GM23338 (cell line): ENCODE measurements around the gene AZIN2.

ENCODE experiments used
- TF ChIP-seq, protein P1 (sequence below), 2 experiments: fragments of 200-600 bp in 1 of 2; sonication (generic) in 1 of 2; conservative IDR thresholded peaks; 2 replicates each; pipeline versions ENCODE4 v1.5.1 to v1.6.1; 2016 to 2017; ENCODE audit warnings: antibody characterized with exemption in 2 of 2, low read depth in 2 of 2, mild to moderate bottlenecking in 2 of 2, moderate library complexity in 1 of 2
- TF ChIP-seq, protein P2 (sequence below): IDR thresholded peaks from one replicate; pipeline ENCODE4 v1.6.1; 2018; ENCODE audit warnings: antibody characterized with exemption; ENCODE audit not compliant: unreplicated experiment

DNA sequence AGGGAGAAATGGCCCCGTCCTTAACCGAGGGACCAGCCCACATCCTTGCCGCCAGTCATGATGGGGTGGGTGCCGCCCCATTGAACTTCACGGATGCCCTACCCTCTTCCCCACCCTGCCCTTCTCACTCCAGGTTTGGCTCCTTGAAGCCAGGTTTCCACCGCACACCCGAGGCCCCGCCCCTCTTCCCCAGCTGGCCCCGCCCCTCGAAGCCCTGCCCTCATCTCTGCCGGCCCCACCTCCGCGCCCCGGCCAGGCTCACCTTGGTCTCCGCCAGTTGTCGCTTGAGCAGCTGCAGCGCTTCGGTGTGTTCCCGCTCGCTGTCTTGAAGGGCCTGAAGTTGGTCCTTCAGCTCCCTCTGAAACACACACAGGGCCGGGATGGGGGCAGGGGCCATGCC, 84.3 kb downstream of the AZIN2 start:
- TF ChIP-seq, protein P1, sequence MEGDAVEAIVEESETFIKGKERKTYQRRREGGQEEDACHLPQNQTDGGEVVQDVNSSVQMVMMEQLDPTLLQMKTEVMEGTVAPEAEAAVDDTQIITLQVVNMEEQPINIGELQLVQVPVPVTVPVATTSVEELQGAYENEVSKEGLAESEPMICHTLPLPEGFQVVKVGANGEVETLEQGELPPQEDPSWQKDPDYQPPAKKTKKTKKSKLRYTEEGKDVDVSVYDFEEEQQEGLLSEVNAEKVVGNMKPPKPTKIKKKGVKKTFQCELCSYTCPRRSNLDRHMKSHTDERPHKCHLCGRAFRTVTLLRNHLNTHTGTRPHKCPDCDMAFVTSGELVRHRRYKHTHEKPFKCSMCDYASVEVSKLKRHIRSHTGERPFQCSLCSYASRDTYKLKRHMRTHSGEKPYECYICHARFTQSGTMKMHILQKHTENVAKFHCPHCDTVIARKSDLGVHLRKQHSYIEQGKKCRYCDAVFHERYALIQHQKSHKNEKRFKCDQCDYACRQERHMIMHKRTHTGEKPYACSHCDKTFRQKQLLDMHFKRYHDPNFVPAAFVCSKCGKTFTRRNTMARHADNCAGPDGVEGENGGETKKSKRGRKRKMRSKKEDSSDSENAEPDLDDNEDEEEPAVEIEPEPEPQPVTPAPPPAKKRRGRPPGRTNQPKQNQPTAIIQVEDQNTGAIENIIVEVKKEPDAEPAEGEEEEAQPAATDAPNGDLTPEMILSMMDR (conservative IDR thresholded peaks at IDR 0.05; ENCODE audit: low read depth in 2 of 2): no peak
- TF ChIP-seq, protein P2, sequence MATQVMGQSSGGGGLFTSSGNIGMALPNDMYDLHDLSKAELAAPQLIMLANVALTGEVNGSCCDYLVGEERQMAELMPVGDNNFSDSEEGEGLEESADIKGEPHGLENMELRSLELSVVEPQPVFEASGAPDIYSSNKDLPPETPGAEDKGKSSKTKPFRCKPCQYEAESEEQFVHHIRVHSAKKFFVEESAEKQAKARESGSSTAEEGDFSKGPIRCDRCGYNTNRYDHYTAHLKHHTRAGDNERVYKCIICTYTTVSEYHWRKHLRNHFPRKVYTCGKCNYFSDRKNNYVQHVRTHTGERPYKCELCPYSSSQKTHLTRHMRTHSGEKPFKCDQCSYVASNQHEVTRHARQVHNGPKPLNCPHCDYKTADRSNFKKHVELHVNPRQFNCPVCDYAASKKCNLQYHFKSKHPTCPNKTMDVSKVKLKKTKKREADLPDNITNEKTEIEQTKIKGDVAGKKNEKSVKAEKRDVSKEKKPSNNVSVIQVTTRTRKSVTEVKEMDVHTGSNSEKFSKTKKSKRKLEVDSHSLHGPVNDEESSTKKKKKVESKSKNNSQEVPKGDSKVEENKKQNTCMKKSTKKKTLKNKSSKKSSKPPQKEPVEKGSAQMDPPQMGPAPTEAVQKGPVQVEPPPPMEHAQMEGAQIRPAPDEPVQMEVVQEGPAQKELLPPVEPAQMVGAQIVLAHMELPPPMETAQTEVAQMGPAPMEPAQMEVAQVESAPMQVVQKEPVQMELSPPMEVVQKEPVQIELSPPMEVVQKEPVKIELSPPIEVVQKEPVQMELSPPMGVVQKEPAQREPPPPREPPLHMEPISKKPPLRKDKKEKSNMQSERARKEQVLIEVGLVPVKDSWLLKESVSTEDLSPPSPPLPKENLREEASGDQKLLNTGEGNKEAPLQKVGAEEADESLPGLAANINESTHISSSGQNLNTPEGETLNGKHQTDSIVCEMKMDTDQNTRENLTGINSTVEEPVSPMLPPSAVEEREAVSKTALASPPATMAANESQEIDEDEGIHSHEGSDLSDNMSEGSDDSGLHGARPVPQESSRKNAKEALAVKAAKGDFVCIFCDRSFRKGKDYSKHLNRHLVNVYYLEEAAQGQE: no peak
